Measurements from ENCODE around the gene PSME2.

- no peak for TF ChIP-seq CTCF (IDR thresholded peaks at IDR 0.05; ENCODE audit: insufficient read depth, low read depth, low read length)
- no peak for TF ChIP-seq EZH2 (IDR thresholded peaks at IDR 0.05; ENCODE audit: insufficient read depth, low read length)
Measured at GRCh38 chr14:24122898-24123297, 23.5 kb downstream of the PSME2 start.

All from astrocyte (in vitro differentiated cells and primary cell).